ENCODE measurements around the gene PRDX2. TPM values are rescaled to one million over a fixed set of nuclear protein-coding genes. Genes with fewer than 3 reads are reported as not detected.
A peak's percentile ranks its signal among the peaks of the same experiment; 100 is the strongest.

Gene PRDX2
- total and polyA plus RNA-seq, 2 donors (not counting 3 experiments of a cell fraction or from before 2014, with no cell fraction given), result 247 to 492 TPM

- Histone ChIP-seq H3K4me2 (ENCODE audit: insufficient read depth, low read length) (peak overlapping the region; percentile 57), H3K79me2 (ENCODE audit: control insufficient read depth, insufficient read depth, low read length) (no peaks in the 10 kb centered on the region), H3K4me3 (replicated peaks in 1 of 3; ENCODE audit: insufficient read depth in 1 of 3, low read depth in 1 of 3, low read length in 3 of 3) (no peak overlapping the region), H3K9ac (replicated peaks; ENCODE audit: extremely low read depth, insufficient read depth, low read length) (peak overlapping the region; percentile 52), H3K9me3 (replicated peaks; ENCODE audit: control insufficient read depth, insufficient read depth, low read length) (no peaks in the 10 kb centered on the region), H3K4me1 (ENCODE audit: control insufficient read depth, extremely low read depth, insufficient read depth, low read length) (peaks cover 30% of the 10 kb centered on the region), H3K9me1 (replicated peaks; ENCODE audit: control insufficient read depth, extremely low read depth, insufficient read depth, low read length) (no peaks in the 10 kb centered on the region), H4K20me1 (replicated peaks; ENCODE audit: control insufficient read depth, extremely low read depth, insufficient read depth, low read length) (no peaks in the 10 kb centered on the region), H3K27me3 (ENCODE audit: control insufficient read depth in 2 of 2, insufficient read depth in 2 of 2, low read length in 2 of 2) (no peaks in the 10 kb centered on the region), H2AFZ (ENCODE audit: low read depth, low read length) (peak overlapping the region; percentile 75), H3K27ac (ENCODE audit: insufficient read depth, low read depth, low read length) (peak overlapping the region; percentile 82), H3K36me3 (ENCODE audit: control insufficient read depth in 2 of 2, extremely low read depth in 1 of 2, insufficient read depth in 2 of 2, low read length in 2 of 2) (no peaks in the 10 kb centered on the region)
- POLR2A ChIA-PET, result interaction anchor here (0.9 to 5.2 kb wide), 3 partner anchors 10 to 19 kb away, joined by 3 to 94 read pairs (median 4); partner anchors contain the start of gene JUNB
- no peak for DNase-seq (ENCODE audit: low read depth, low spot score)
- no peak for TF ChIP-seq MYC (IDR thresholded peaks at IDR 0.05; ENCODE audit: low read depth, low read length)
- TF ChIP-seq JUN (IDR thresholded peaks at IDR 0.05; ENCODE audit: borderline replicate concordance, insufficient read depth, insufficient read length, low read depth), result no peak
- TF ChIP-seq FOS (IDR thresholded peaks at IDR 0.05; ENCODE audit: borderline replicate concordance, insufficient read depth, low read length), result no peak
- TF ChIP-seq GATA2 (IDR thresholded peaks at IDR 0.05; ENCODE audit: insufficient read depth, insufficient read length, low read depth, low read length), result no peak
- TF ChIP-seq POLR2AphosphoS5 (IDR thresholded peaks at IDR 0.05; ENCODE audit: insufficient read depth, low read depth, low read length), result no peak
- no peak for TF ChIP-seq CTCF (IDR thresholded peaks at IDR 0.05; ENCODE audit: extremely low read depth in 1 of 2, insufficient read depth in 1 of 2, low read depth in 1 of 2, low read length in 2 of 2)
- TF ChIP-seq MAX (IDR thresholded peaks at IDR 0.05; ENCODE audit: insufficient read depth, insufficient read length), result no peak
- TF ChIP-seq POLR2A (IDR thresholded peaks at IDR 0.05; ENCODE audit: low read depth, low read length), result no peak
- TF ChIP-seq EZH2 (IDR thresholded peaks at IDR 0.05; ENCODE audit: borderline replicate concordance, low read depth, low read length, severe bottlenecking), result no peak
- FAIRE-seq, result no peak
- dilution Hi-C loops (cut with MboI; ENCODE audit: extremely low pct_ligation_motif_present, low sequenced_read_pairs), result no loop called here
- intact Hi-C loops (cut with micrococcal nuclease), result no loop called here
- CTCF ChIA-PET, result interaction anchor here (1.8 to 10.3 kb wide), 5 partner anchors 9 to 68 kb away, joined by 6 to 387 read pairs (median 48); partner anchors contain the start of genes JUNB, PRDX2 and THSD8
- no TSS peak for BruUV-seq (replicated peaks)
These were observed 22.8 kb downstream of the PRDX2 start for GRCh38 chr19:12778905-12779161.

Measured in endothelial cell of umbilical vein (primary cell).